DOHH2 (cell line): ENCODE measurements around the gene ULBP1.
"Not testable (repeated sequence)": the region's sequence is repeated elsewhere in the genome, so short reads cannot be mapped to it uniquely, and the experiment has no call there.

Source experiments
- H3F3A ChIP-seq: fragments of 200-600 bp; sonication (generic), shearing (Covaris generic); 2 replicates; pipeline ENCODE4 v1.6.0; 2016; ENCODE audit warnings: antibody characterized with exemption, mild to moderate bottlenecking; ENCODE audit not compliant: control insufficient read depth, insufficient read depth
- H3K27ac ChIP-seq: fragments of 200-600 bp; sonication (generic); 2 replicates; pipeline ENCODE4 v1.5.1; 2014; ENCODE audit warnings: low read depth, mild to moderate bottlenecking, low read length, moderate library complexity
- H3K27me3 ChIP-seq: fragments of 200-600 bp; sonication (generic); 2 replicates; pipeline ENCODE4 v1.6.1; 2014; ENCODE audit warnings: mild to moderate bottlenecking, low read length, mixed read lengths; ENCODE audit not compliant: control insufficient read depth
- H3K36me3 ChIP-seq: fragments of 200-600 bp; sonication (generic); 2 replicates; pipeline ENCODE4 v1.6.1; 2014; ENCODE audit warnings: mild to moderate bottlenecking, low read length, moderate library complexity, mixed read lengths; ENCODE audit not compliant: control insufficient read depth
- H3K4me1 ChIP-seq: fragments of 200-600 bp; sonication (generic); 2 replicates; pipeline ENCODE4 v1.6.1; 2014; ENCODE audit warnings: mild to moderate bottlenecking, low read length, mixed read lengths; ENCODE audit not compliant: control insufficient read depth
- H3K4me2 ChIP-seq: fragments of 200-600 bp; sonication (generic); 2 replicates; pipeline ENCODE4 v1.6.0; 2014; ENCODE audit warnings: mild to moderate bottlenecking, low read length, moderate library complexity
- H3K4me3 ChIP-seq: fragments of 200-600 bp; sonication (generic); 2 replicates; pipeline ENCODE4 v1.5.1; 2014; ENCODE audit warnings: mild to moderate bottlenecking, low read length, mixed read lengths
- H3K79me2 ChIP-seq: fragments of 200-600 bp; sonication (generic); 2 replicates; pipeline ENCODE4 v1.6.1; 2014; ENCODE audit warnings: mild to moderate bottlenecking, low read length, mixed read lengths; ENCODE audit not compliant: control insufficient read depth
- H3K9me2 ChIP-seq: fragments of 200-600 bp; sonication (generic); replicated peaks from 2 replicates; pipeline ENCODE4 v1.6.1; 2014; ENCODE audit warnings: mild to moderate bottlenecking, low read length, mixed read lengths; ENCODE audit not compliant: control insufficient read depth
- H3K9me3 ChIP-seq: fragments of 200-600 bp; sonication (generic); 2 replicates; pipeline ENCODE4 v1.6.1; 2014; ENCODE audit warnings: antibody characterized with exemption, low read length, mixed read lengths; ENCODE audit not compliant: control insufficient read depth, insufficient read depth
- H4K20me1 ChIP-seq: fragments of 200-600 bp; sonication (generic); 2 replicates; pipeline ENCODE4 v1.6.0; 2014; ENCODE audit warnings: low read depth, mild to moderate bottlenecking, antibody characterized with exemption, low read length, moderate library complexity; ENCODE audit not compliant: control insufficient read depth, insufficient read depth
- CTCF ChIP-seq: fragments of 200-600 bp; sonication (generic); IDR thresholded peaks from one replicate; pipeline ENCODE4 v1.5.1; 2014; ENCODE audit warnings: antibody characterized with exemption, mild to moderate bottlenecking, low read depth, low read length; ENCODE audit not compliant: poor library complexity, severe bottlenecking
- EZH2phosphoT487 ChIP-seq: fragments of 200-600 bp; sonication (generic); IDR thresholded peaks from 2 replicates; pipeline ENCODE4 v1.6.1; 2017; ENCODE audit warnings: borderline replicate concordance, mild to moderate bottlenecking, antibody characterized with exemption, low read length, moderate library complexity, mixed read lengths

ULBP1 gene

GRCh38 chr6:149924933-149925252 lies 38.9 kb upstream of the ULBP1 start:
- Histone ChIP-seq H4K20me1 (no peaks in the 10 kb centered on the region), H3K79me2 (no peaks in the 10 kb centered on the region), H3K4me3 (no peak overlapping the region), H3K27me3 (peaks cover 66% of the 10 kb centered on the region), H3K9me2 (no peaks in the 10 kb centered on the region), H3K27ac (no peak overlapping the region), H3K9me3 (no peaks in the 10 kb centered on the region), H3K4me1 (peaks cover 20% of the 10 kb centered on the region), H3K36me3 (no peaks in the 10 kb centered on the region), H3K4me2 (no peak overlapping the region), H3F3A (no peaks in the 10 kb centered on the region)
- TF ChIP-seq EZH2phosphoT487 (no peak), CTCF (no peak)

GRCh38 chr6:149925253-149925973 lies 38.3 kb upstream of the ULBP1 start:
- H3F3A ChIP-seq = no peaks in the 10 kb centered on the region
- no peaks in the 10 kb centered on the region for H3K9me3 ChIP-seq
- H3K27me3 ChIP-seq = peaks cover 62% of the 10 kb centered on the region
- no peak overlapping the region for H3K27ac ChIP-seq
- peak overlapping the region; percentile 76 for H3K4me2 ChIP-seq
- H3K9me2 ChIP-seq = no peaks in the 10 kb centered on the region
- no peaks in the 10 kb centered on the region for H3K79me2 ChIP-seq
- TF ChIP-seq CTCF (no peak), EZH2phosphoT487 (no peak)
- H4K20me1 ChIP-seq = no peaks in the 10 kb centered on the region
- peaks cover 20% of the 10 kb centered on the region for H3K4me1 ChIP-seq
- H3K4me3 ChIP-seq = peak overlapping the region; percentile 68
- H3K36me3 ChIP-seq = no peaks in the 10 kb centered on the region

GRCh38 chr6:149925974-149926777 lies 37.6 kb upstream of the ULBP1 start:
- Histone ChIP-seq H3K4me1 (peaks cover 20% of the 10 kb centered on the region), H3K27me3 (peaks cover 59% of the 10 kb centered on the region), H3K79me2 (no peaks in the 10 kb centered on the region), H3K36me3 (no peaks in the 10 kb centered on the region), H3F3A (no peaks in the 10 kb centered on the region), H3K4me2 (peak overlapping the region; percentile 76), H3K27ac (no peak overlapping the region), H3K9me2 (no peaks in the 10 kb centered on the region), H4K20me1 (no peaks in the 10 kb centered on the region), H3K9me3 (no peaks in the 10 kb centered on the region), H3K4me3 (peak overlapping the region; percentile 68)
- no peak for TF ChIP-seq EZH2phosphoT487
- peak; percentile 86 for TF ChIP-seq CTCF

- H3K4me3 ChIP-seq, H3K79me2 ChIP-seq, H3K9me3 ChIP-seq, H4K20me1 ChIP-seq, H3K4me2 ChIP-seq, H3F3A ChIP-seq, H3K27ac ChIP-seq, H3K9me2 ChIP-seq, H3K36me3 ChIP-seq: not testable (repeated sequence)
- peaks cover 20% of the 10 kb centered on the region for H3K4me1 ChIP-seq
- H3K27me3 ChIP-seq = peaks cover 55% of the 10 kb centered on the region
These were observed 36.7 kb upstream of the ULBP1 start for GRCh38 chr6:149927025-149927424.
